Measurements from ENCODE around the gene MRPS27.
"Not testable (repeated sequence)": the region's sequence is repeated elsewhere in the genome, so short reads cannot be mapped to it uniquely, and the experiment has no call there.

Gene MRPS27

DNA sequence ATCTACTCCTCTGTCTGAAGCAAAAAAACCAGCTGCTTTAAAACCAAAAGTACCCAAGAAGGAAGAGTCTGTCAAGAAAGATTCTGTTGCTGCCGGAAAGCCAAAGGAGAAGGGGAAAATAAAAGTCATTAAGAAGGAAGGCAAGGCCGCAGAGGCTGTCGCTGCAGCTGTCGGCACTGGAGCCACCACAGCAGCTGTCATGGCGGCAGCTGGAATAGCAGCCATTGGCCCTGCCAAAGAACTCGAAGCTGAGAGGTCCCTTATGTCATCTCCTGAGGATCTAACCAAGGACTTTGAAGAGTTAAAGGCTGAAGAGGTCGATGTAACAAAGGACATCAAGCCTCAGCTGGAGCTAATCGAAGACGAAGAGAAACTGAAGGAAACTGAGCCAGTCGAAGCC is 124.5 kb downstream of the MRPS27 start:
- no peak for DNase-seq

DNA sequence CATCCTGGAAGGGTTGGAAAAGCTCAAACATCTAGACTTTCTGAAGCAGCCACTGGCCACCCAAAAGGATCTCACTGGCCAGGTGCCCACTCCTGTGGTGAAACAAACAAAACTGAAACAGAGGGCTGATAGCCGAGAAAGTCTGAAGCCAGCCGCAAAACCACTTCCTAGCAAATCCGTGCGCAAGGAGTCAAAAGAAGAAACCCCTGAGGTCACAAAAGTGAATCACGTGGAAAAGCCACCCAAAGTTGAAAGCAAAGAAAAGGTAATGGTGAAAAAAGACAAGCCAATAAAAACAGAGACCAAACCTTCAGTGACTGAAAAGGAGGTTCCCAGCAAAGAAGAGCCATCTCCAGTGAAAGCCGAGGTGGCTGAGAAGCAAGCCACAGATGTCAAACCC is 125.2 kb downstream of the MRPS27 start:
- no peak for DNase-seq

DNA sequence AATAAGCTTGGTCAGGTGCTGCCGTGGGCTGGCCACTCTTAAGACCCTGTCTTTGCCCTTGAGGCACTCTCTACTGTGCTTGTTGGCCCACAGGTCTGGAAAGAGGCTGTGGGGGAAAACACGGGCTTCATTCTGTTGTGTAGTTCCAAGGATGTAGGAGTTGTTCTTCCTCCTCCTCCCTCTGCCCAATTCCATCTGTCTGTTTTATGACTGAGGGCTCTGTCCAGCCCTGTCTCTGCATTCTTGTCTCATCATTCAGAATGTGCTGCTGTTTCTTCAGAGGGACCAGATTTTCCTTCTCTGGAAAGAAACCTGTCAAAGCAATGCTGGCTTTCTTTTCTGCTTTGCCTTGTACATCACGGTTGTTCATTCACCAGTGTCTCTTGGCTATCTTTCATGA is 128.6 kb downstream of the MRPS27 start:
- no peak for DNase-seq

DNA sequence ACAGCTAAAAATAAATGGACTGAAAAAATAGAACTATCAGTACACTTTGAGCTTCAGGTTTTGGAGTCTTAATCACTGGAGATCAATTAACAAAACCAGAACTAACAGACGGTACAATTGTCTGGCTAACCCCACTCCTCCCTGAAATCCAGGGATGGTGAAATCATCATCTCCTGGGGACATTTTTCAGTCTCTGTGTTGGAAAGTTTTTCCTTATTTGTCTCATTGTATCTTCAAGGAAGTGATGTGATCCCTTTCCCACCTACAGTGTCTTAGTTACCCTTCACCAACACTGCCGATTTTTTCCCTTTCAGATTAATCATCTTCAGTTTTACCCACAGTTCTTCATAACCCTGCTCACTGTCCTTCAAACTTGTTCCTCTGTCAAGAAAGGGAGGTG is 130.9 kb downstream of the MRPS27 start:
- DNase-seq, result no peak

DNA sequence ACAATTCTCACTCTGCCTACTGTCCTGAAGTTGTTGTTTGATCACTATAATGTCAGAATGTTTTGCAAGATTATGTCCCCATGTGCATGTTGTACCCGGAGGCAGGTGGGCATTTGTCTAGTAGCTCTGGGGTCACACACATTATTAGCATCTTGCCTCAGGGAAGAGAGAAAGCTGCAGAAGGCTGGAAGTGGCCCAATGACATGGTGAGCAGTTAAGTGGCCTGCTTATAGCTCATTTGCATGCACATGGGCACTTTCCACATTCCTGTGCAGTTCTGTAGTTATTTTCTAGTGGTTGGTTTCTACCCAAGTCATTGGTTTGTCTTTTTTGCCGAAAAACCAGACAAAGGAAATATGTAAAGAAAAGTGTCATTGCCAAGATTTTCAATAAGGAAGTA is 131.9 kb downstream of the MRPS27 start:
- DNase-seq, result no peak

- no peak for DNase-seq
Measured at GRCh38 chr5:72187388-72188075, 132.5 kb downstream of the MRPS27 start.

- no peak for DNase-seq
Measured at GRCh38 chr5:72185496-72186329, 134.3 kb downstream of the MRPS27 start.

- no peak for DNase-seq
Measured at GRCh38 chr5:72184408-72184807, 135.6 kb downstream of the MRPS27 start.

DNA sequence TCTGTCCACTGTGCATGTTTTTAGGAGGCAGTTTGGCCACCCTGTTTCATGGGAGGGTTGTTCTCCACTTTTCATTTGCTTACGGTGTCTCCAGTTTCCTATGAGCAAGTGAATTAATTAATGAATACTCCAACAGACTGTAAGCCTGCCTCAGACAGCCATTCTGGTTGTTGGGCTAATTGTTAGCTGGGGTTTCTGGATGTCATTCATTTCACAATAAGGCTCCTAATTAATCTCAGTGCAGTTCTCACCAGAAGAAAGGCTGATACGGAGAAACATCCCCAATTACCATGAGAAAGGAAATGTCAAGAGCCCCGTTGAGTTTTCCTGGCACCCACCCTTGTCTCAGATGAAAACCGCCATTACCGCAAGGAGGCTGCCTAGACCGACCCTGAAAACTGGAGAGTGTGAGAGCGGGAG is 136.9 kb downstream of the MRPS27 start:
- no peak for DNase-seq

DNA sequence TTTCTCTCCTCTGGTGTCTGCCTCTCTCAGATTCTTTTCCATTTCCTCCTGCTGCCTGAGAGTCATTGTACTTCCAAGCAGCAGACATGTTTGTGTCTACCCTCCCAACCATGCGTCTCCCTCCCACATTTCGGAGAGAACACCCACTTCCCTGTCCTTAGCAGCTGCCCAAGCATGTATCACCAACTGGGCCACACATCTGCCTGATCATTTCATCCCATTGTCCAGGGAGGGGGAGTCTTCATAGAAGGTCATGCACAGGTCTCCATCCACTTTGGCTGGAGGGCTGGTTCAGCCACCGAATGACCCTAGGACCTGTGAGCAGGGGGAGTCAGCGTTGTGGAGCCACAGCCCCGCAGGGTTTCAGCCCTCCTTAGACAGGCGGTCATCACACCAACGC is 137.4 kb downstream of the MRPS27 start:
- no peak for DNase-seq

GRCh38 chr5:72180925-72181324 is 139.1 kb downstream of the MRPS27 start:
- no peak for DNase-seq

DNA sequence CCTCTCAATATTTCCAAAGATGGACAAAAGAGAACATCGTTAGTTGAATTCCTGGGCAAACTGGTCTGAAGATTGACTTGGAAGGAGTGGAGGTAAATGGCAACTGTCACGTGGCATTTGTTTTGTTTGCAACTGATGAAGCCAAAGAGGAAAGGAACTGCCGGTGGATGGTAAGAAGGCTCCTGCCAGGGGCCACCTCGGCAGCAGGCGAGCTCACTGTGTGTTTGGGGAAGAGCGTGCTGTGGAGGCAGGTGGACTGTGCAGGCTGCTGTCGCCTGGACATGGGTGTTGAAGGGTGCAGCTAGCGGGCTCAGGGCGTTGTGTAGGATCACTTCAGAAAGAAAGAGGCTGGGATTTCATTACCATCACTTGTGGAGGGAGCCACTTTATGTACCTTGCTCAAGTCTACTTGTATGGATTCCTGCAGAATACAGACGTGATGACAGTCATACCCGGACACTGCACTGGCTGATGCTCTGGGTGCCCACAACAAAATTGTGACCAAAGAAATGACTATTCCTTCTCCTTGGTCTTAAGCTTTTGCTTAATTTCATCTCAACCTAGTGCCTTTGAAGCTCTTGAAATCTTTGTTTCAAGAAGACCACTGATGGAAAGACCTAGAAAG is 140.1 kb downstream of the MRPS27 start:
- DNase-seq, result no peak

- no peak for DNase-seq
Measured at GRCh38 chr5:72179028-72179815, 140.8 kb downstream of the MRPS27 start.

GRCh38 chr5:72177538-72177937 is 142.5 kb downstream of the MRPS27 start:
- no peak for DNase-seq

GRCh38 chr5:72172786-72173185 is 147.3 kb downstream of the MRPS27 start:
- DNase-seq, result no peak

DNA sequence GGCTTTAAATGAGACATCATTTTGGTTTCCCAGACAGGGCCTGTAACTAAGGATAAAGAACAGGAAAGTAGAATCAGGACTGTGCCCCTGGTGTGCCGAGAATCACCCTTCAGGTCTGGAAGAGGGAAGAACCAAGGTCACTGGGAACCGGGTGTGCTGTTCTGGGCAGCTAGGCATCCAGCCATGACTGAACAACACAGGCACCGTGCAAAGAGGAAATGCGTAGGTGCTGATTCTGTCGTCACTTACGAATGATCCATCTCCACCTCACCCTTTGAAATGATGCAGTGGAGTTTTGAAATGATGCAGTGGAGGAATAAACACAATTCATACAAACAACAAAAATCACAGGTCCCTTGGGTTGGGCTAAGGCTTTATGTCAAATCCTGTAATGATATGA is 148.4 kb downstream of the MRPS27 start:
- peak in 1 of 3 donors; percentile 3 for DNase-seq

DNA sequence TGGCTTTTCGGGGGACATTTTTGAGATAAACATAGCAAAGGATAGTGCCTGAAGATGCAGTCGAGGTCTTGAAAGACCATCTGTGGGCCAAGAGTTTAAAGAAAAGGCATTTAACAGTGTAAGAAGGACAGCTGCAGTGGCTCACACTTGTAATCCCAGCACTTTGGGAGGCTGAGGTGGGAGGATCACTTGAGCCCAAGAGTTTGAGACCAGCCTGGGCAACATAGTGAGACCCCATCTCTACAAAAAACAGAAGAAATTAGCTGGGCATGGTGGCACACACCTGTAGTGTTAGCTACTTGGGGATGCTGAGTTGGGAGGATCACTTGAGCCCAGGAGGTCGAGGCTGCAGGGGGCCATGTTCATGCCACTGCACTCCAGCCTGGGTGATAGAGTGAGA is 148.9 kb downstream of the MRPS27 start:
- not testable (repeated sequence) for DNase-seq

DNA sequence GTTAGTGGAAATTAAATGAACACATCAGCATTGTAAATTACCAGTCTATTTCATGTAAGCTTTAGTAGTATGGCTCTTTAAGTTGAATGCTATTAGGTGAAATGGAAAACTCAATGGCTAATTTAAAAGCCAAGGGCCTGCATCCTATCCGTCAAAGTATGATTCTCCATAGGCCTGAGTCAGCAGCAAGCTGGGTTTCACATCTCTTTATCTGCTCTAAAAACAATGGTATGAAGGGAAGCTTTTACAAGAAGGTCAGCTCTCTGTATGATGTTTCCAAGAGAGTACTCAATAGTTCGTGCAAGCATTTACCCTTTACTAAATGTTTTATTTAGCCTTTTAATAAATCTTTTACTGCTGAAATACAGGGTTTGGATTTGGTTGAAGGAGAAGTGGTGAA is 149.9 kb downstream of the MRPS27 start:
- DNase-seq, result no peak

Data from suppressor macrophage treated with lipopolysaccharide for 1 hour (primary cell).